ENCODE results near the gene NUP210L.

DNA sequence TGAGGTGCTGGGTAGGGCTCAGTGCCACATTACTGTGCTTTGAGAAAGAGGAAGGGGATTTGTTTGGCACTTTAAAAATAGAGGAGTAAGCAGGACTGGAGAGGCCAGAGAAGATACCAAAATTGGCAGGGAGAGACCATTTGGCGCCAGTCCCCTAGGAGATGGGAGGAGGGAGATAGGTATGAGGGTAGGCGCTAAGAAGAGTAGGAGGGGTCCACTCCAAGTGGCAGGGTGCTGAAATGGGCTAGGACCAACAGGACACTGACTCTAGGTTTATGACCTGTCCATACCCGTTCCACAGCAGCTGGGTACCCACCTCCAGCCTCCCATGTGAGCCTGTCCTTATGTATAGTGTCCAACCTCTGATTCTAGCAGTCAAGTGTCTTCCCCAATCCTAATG, 195.4 kb downstream of the NUP210L start:
- TF ChIP-seq, protein P1, sequence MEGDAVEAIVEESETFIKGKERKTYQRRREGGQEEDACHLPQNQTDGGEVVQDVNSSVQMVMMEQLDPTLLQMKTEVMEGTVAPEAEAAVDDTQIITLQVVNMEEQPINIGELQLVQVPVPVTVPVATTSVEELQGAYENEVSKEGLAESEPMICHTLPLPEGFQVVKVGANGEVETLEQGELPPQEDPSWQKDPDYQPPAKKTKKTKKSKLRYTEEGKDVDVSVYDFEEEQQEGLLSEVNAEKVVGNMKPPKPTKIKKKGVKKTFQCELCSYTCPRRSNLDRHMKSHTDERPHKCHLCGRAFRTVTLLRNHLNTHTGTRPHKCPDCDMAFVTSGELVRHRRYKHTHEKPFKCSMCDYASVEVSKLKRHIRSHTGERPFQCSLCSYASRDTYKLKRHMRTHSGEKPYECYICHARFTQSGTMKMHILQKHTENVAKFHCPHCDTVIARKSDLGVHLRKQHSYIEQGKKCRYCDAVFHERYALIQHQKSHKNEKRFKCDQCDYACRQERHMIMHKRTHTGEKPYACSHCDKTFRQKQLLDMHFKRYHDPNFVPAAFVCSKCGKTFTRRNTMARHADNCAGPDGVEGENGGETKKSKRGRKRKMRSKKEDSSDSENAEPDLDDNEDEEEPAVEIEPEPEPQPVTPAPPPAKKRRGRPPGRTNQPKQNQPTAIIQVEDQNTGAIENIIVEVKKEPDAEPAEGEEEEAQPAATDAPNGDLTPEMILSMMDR (IDR thresholded peaks at IDR 0.05) = no peak
- TF ChIP-seq EZH2phosphoT487 (IDR thresholded peaks at IDR 0.05) = no peak
- TF ChIP-seq EZH2 (IDR thresholded peaks at IDR 0.05) = no peak
